HEK293 (cell line): ENCODE results near the gene NEK6.

Source experiments
- CTCF ChIP-seq: fragments of 450-650 bp; formaldehyde crosslinking; IDR thresholded peaks from 2 replicates; pipeline ENCODE4 v1.5.1; 2016; ENCODE audit warnings: missing biosample characterization, missing genetic modification characterization
- OSR2 ChIP-seq: fragments of 450-650 bp; formaldehyde crosslinking; IDR thresholded peaks from 2 replicates; pipeline ENCODE4 v1.5.1; 2016; ENCODE audit warnings: missing biosample characterization, missing genetic modification characterization
- TSHZ1 ChIP-seq: fragments of 450-650 bp; formaldehyde crosslinking; IDR thresholded peaks from 2 replicates; pipeline ENCODE4 v1.5.1; 2016; ENCODE audit warnings: missing biosample characterization, missing genetic modification characterization, borderline replicate concordance
- ZBTB1 ChIP-seq: fragments of 450-650 bp; formaldehyde crosslinking; IDR thresholded peaks from 2 replicates; pipeline ENCODE4 v1.5.1; 2016; ENCODE audit warnings: missing biosample characterization, missing genetic modification characterization
- ZNF121 ChIP-seq: fragments of 450-650 bp; formaldehyde crosslinking; IDR thresholded peaks from 2 replicates; pipeline ENCODE4 v1.5.1; 2016; ENCODE audit warnings: missing biosample characterization, missing genetic modification characterization
- ZNF530 ChIP-seq: fragments of 450-650 bp; formaldehyde crosslinking; IDR thresholded peaks from 2 replicates; pipeline ENCODE4 v1.5.1; 2016; ENCODE audit warnings: low read depth, missing biosample characterization, missing genetic modification characterization

- TF ChIP-seq TSHZ1 (tag by site-specific recombination) = no peak
- TF ChIP-seq CTCF (tag by site-specific recombination) = no peak
- no peak for TF ChIP-seq OSR2
- TF ChIP-seq ZNF121 = no peak
- TF ChIP-seq ZNF530 = no peak
- no peak for TF ChIP-seq ZBTB1 (tag by site-specific recombination)
Measured at GRCh38 chr9:124295159-124295794, 37.5 kb downstream of the NEK6 start.
